GM12878 (cell line): ENCODE data around the gene NEK8. TPM values are rescaled to one million over a fixed set of nuclear protein-coding genes. Genes with fewer than 3 reads are reported as not detected.
A peak's percentile ranks its signal among the peaks of the same experiment; 100 is the strongest.

Experiments used
- BHLHE40 ChIP-seq, 2 experiments: fragments of 450-650 bp in 1 of 2; IDR thresholded peaks; 2 replicates each; pipeline ENCODE4 v1.6.1; 2011 to 2017; ENCODE audit warnings: low read depth in 2 of 2, borderline replicate concordance in 1 of 2, improper control_type of control experiment in 1 of 2, low read length in 1 of 2, mild to moderate bottlenecking in 1 of 2
- KLF5 ChIP-seq: fragments of 450-650 bp; IDR thresholded peaks from 2 replicates; pipeline ENCODE4 v1.6.1; 2014; ENCODE audit warnings: mild to moderate bottlenecking; ENCODE audit not compliant: partially characterized antibody
- MEF2A ChIP-seq: IDR thresholded peaks from 2 replicates; pipeline ENCODE4 v1.6.1; 2011; ENCODE audit warnings: low read depth, mild to moderate bottlenecking, low read length, moderate library complexity; ENCODE audit not compliant: insufficient read depth
- MTA3 ChIP-seq: IDR thresholded peaks from 2 replicates; pipeline ENCODE4 v1.6.1; 2012; ENCODE audit warnings: low read length, inconsistent platforms, borderline replicate concordance
- MYC ChIP-seq: IDR thresholded peaks from 2 replicates; pipeline ENCODE4 v1.6.1; 2011; ENCODE audit warnings: mild to moderate bottlenecking, low read length, moderate library complexity, inconsistent platforms; ENCODE audit not compliant: insufficient read depth, insufficient replicate concordance, insufficient read length, severe bottlenecking
- NR2C2 ChIP-seq: IDR thresholded peaks from 2 replicates; pipeline ENCODE4 v1.6.1; 2011; ENCODE audit warnings: borderline replicate concordance, low read depth; ENCODE audit not compliant: control insufficient read depth, insufficient read length
- SIX5 ChIP-seq: IDR thresholded peaks from 2 replicates; pipeline ENCODE4 v1.6.1; 2011; ENCODE audit warnings: mild to moderate bottlenecking, low read depth, low read length, moderate library complexity; ENCODE audit not compliant: severe bottlenecking
- TAF1 ChIP-seq: IDR thresholded peaks from 2 replicates; pipeline ENCODE4 v1.6.1; 2011; ENCODE audit warnings: mild to moderate bottlenecking, low read depth, low read length, borderline replicate concordance
- TARDBP ChIP-seq: IDR thresholded peaks from 2 replicates; pipeline ENCODE4 v1.6.1; 2016; ENCODE audit warnings: borderline replicate concordance
- TBL1XR1 ChIP-seq: IDR thresholded peaks from 2 replicates; pipeline ENCODE4 v1.6.1; 2012; ENCODE audit warnings: low read depth, low read length, improper control_type of control experiment
- ZBED1 ChIP-seq: IDR thresholded peaks from 2 replicates; pipeline ENCODE4 v1.6.1; 2016; ENCODE audit warnings: borderline replicate concordance
- polyA plus RNA-seq, 11 experiments: library from polyadenylated mRNA; depleted of rRNA in 4 of 11; unstranded in 6 of 11; stranded (reverse) in 5 of 11; fragments of >200 nt; fragmentation: Nextera tagmentation in 4 of 11; fragmentation: Illumina TruSeq in 1 of 11; extraction: Ambion mirVana in 4 of 11; extraction: Trizol in 1 of 11; gene quantifications; 1 replicate in 1 of 11; 2 replicates in 10 of 11; pipeline versions ENCODE4 v1.2.1 to v1.2.3, GENCODE V29; 2011 to 2016; ENCODE audit warnings: inconsistent platforms in 2 of 11, missing spikeins in 2 of 11, low read depth in 1 of 11
- total RNA-seq, 4 experiments: library from RNA; depleted of rRNA in 3 of 4; stranded (reverse); fragments of >200 nt in 3 of 4; fragmentation: Illumina TruSeq in 1 of 4; extraction: Trizol in 1 of 4; gene quantifications; 2 replicates each; pipeline versions ENCODE4 v1.2.1 to v1.2.3, GENCODE V29; 2013 to 2021
- TF ChIP-seq, protein P1 (sequence below): fragments of 450-650 bp; IDR thresholded peaks from 2 replicates; pipeline ENCODE4 v1.6.1; 2018; ENCODE audit warnings: borderline replicate concordance, mild to moderate bottlenecking; ENCODE audit not compliant: partially characterized antibody
- TF ChIP-seq, protein P2 (sequence below): fragments of 450-650 bp; conservative IDR thresholded peaks from 2 replicates; pipeline ENCODE4 v1.6.1; 2017; ENCODE audit warnings: mild to moderate bottlenecking, moderate library complexity
- TF ChIP-seq, protein P3 (sequence below): IDR thresholded peaks from 2 replicates; pipeline ENCODE4 v1.6.1; 2011; ENCODE audit warnings: borderline replicate concordance, low read depth, mild to moderate bottlenecking, moderate library complexity, low read length; ENCODE audit not compliant: insufficient read depth, poor library complexity, severe bottlenecking
- TF ChIP-seq, protein P4 (sequence below): fragments of 450-650 bp; IDR thresholded peaks from 2 replicates; pipeline ENCODE4 v1.6.1; 2017; ENCODE audit warnings: borderline replicate concordance
- TF ChIP-seq, protein P5 (sequence below): fragments of 450-650 bp; IDR thresholded peaks from 2 replicates; pipeline ENCODE4 v1.6.1; 2017; ENCODE audit warnings: low read depth, mild to moderate bottlenecking, moderate library complexity
- TF ChIP-seq, protein P6 (sequence below): fragments of 450-650 bp; IDR thresholded peaks from 2 replicates; pipeline ENCODE4 v1.6.1; 2016; ENCODE audit warnings: mild to moderate bottlenecking

The NEK8 gene
- total and polyA plus RNA-seq, 10 of the 15 experiments (the other 5 are each of a cell fraction or from before 2014, with no cell fraction given): 2.3 to 14.3 (median 9.4) TPM

GRCh38 chr17:28728364-28729200 lies at the start of gene NEK8 (continued):
- TF ChIP-seq, protein P1, sequence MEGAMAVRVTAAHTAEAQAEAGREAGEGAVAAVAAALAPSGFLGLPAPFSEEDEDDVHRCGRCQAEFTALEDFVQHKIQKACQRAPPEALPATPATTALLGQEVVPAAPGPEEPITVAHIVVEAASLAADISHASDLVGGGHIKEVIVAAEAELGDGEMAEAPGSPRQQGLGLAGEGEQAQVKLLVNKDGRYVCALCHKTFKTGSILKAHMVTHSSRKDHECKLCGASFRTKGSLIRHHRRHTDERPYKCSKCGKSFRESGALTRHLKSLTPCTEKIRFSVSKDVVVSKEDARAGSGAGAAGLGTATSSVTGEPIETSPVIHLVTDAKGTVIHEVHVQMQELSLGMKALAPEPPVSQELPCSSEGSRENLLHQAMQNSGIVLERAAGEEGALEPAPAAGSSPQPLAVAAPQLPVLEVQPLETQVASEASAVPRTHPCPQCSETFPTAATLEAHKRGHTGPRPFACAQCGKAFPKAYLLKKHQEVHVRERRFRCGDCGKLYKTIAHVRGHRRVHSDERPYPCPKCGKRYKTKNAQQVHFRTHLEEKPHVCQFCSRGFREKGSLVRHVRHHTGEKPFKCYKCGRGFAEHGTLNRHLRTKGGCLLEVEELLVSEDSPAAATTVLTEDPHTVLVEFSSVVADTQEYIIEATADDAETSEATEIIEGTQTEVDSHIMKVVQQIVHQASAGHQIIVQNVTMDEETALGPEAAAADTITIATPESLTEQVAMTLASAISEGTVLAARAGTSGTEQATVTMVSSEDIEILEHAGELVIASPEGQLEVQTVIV: no peak
- TF ChIP-seq, protein P2, sequence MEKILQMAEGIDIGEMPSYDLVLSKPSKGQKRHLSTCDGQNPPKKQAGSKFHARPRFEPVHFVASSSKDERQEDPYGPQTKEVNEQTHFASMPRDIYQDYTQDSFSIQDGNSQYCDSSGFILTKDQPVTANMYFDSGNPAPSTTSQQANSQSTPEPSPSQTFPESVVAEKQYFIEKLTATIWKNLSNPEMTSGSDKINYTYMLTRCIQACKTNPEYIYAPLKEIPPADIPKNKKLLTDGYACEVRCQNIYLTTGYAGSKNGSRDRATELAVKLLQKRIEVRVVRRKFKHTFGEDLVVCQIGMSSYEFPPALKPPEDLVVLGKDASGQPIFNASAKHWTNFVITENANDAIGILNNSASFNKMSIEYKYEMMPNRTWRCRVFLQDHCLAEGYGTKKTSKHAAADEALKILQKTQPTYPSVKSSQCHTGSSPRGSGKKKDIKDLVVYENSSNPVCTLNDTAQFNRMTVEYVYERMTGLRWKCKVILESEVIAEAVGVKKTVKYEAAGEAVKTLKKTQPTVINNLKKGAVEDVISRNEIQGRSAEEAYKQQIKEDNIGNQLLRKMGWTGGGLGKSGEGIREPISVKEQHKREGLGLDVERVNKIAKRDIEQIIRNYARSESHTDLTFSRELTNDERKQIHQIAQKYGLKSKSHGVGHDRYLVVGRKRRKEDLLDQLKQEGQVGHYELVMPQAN: peak; percentile 39; the same call in 1 of the 2 replicates
- TF ChIP-seq ZBED1 (no peak; the same call in 1 of the 2 replicates), KLF5 (no peak), MYC (no peak), TARDBP (peak; percentile 26; the same call in 1 of the 2 replicates), BHLHE40 (IDR thresholded peaks at IDR 0.05; ENCODE audit: borderline replicate concordance in 1 of 2, low read depth in 2 of 2, low read length in 1 of 2) (peak; percentile 53 to 63), MTA3 (no peak), TAF1 (peak; percentile 44; the same call in 1 of the 2 replicates), MEF2A (peak; percentile 30; the same call in 1 of the 2 replicates), SIX5 (no peak), NR2C2 (no peak), TBL1XR1 (peak; percentile 42; the same call in 1 of the 2 replicates)
- TF ChIP-seq, protein P3, sequence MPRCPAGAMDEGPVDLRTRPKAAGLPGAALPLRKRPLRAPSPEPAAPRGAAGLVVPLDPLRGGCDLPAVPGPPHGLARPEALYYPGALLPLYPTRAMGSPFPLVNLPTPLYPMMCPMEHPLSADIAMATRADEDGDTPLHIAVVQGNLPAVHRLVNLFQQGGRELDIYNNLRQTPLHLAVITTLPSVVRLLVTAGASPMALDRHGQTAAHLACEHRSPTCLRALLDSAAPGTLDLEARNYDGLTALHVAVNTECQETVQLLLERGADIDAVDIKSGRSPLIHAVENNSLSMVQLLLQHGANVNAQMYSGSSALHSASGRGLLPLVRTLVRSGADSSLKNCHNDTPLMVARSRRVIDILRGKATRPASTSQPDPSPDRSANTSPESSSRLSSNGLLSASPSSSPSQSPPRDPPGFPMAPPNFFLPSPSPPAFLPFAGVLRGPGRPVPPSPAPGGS: no peak
- TF ChIP-seq, protein P4, sequence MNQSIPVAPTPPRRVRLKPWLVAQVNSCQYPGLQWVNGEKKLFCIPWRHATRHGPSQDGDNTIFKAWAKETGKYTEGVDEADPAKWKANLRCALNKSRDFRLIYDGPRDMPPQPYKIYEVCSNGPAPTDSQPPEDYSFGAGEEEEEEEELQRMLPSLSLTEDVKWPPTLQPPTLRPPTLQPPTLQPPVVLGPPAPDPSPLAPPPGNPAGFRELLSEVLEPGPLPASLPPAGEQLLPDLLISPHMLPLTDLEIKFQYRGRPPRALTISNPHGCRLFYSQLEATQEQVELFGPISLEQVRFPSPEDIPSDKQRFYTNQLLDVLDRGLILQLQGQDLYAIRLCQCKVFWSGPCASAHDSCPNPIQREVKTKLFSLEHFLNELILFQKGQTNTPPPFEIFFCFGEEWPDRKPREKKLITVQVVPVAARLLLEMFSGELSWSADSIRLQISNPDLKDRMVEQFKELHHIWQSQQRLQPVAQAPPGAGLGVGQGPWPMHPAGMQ: 0 out of 2 replicates have a peak, but pooled peaks have one; percentile 38
- TF ChIP-seq, protein P5, sequence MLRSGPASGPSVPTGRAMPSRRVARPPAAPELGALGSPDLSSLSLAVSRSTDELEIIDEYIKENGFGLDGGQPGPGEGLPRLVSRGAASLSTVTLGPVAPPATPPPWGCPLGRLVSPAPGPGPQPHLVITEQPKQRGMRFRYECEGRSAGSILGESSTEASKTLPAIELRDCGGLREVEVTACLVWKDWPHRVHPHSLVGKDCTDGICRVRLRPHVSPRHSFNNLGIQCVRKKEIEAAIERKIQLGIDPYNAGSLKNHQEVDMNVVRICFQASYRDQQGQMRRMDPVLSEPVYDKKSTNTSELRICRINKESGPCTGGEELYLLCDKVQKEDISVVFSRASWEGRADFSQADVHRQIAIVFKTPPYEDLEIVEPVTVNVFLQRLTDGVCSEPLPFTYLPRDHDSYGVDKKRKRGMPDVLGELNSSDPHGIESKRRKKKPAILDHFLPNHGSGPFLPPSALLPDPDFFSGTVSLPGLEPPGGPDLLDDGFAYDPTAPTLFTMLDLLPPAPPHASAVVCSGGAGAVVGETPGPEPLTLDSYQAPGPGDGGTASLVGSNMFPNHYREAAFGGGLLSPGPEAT: peak; percentile 51; the same call in 1 of the 2 replicates
- TF ChIP-seq, protein P6, sequence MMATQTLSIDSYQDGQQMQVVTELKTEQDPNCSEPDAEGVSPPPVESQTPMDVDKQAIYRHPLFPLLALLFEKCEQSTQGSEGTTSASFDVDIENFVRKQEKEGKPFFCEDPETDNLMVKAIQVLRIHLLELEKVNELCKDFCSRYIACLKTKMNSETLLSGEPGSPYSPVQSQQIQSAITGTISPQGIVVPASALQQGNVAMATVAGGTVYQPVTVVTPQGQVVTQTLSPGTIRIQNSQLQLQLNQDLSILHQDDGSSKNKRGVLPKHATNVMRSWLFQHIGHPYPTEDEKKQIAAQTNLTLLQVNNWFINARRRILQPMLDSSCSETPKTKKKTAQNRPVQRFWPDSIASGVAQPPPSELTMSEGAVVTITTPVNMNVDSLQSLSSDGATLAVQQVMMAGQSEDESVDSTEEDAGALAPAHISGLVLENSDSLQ: peak; percentile 84
